ENCODE results near the gene KCNMB1.

The KCNMB1 gene

GRCh38 chr5:170425731-170426130 is 36.6 kb upstream of the KCNMB1 start:
- DNase-seq (ENCODE audit: low read depth) = no peak
- H3K4me3 ChIP-seq (ENCODE audit: low read depth, low read length) = no peak overlapping the region
- TF ChIP-seq CTCF (conservative IDR thresholded peaks at IDR 0.05; ENCODE audit: low read depth, low read length) = no peak

DNA sequence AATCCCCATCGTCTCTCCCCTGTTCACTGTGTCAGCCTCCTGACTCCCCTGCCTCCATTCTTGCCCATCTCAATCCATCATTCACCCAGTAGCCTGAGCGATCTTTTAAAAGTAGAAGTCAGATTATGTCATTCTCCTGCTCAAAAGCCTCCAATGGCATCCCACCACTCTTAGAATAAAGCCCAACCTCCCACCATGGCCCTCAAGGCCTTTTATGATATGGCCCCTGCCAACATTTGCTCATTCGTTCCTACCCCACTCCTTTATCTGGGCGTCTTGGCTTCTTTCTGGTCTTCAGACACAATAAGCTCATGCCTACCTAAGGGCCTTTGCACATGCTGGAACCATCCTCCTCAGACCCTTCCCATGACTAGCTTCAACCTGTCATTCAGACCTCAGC is 35.5 kb upstream of the KCNMB1 start:
- TF ChIP-seq CTCF (conservative IDR thresholded peaks at IDR 0.05; ENCODE audit: low read depth, low read length) = no peak
- no peak overlapping the region for H3K4me3 ChIP-seq (ENCODE audit: low read depth, low read length)
- no peak for DNase-seq (ENCODE audit: low read depth)

DNA sequence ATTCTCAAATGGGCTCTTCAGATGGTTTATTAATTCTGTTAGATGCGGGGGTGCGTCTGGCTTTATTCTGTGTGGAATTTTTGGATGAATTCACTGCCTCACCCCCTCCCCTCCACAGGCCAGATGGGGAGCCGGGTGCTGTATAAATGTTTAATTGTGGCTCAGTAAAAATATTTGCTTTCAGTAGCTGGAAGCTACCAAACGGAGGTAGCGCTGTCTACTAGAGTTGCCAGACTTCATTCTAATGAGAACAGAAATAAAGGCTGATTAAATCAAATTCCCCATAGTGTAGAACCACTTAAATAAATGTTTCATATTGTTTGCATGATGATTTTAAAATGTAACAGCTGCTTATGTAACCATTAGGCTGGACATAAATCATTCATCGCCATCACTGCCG is 34.5 kb upstream of the KCNMB1 start:
- no peak overlapping the region for H3K4me3 ChIP-seq (ENCODE audit: low read depth, low read length)
- no peak for DNase-seq (ENCODE audit: low read depth)
- no peak for TF ChIP-seq CTCF (conservative IDR thresholded peaks at IDR 0.05; ENCODE audit: low read depth, low read length)

- TF ChIP-seq CTCF (conservative IDR thresholded peaks at IDR 0.05; ENCODE audit: low read depth, low read length) = no peak
- DNase-seq (ENCODE audit: low read depth) = no peak
- H3K4me3 ChIP-seq (ENCODE audit: low read depth, low read length) = no peak overlapping the region
Measured at GRCh38 chr5:170421826-170422225, 32.7 kb upstream of the KCNMB1 start.

- peak; percentile 87 for TF ChIP-seq CTCF (conservative IDR thresholded peaks at IDR 0.05; ENCODE audit: low read depth, low read length)
- DNase-seq (ENCODE audit: low read depth) = peak; percentile 87
- no peak overlapping the region for H3K4me3 ChIP-seq (ENCODE audit: low read depth, low read length)
Measured at GRCh38 chr5:170420806-170421412, 31.7 kb upstream of the KCNMB1 start.

DNA sequence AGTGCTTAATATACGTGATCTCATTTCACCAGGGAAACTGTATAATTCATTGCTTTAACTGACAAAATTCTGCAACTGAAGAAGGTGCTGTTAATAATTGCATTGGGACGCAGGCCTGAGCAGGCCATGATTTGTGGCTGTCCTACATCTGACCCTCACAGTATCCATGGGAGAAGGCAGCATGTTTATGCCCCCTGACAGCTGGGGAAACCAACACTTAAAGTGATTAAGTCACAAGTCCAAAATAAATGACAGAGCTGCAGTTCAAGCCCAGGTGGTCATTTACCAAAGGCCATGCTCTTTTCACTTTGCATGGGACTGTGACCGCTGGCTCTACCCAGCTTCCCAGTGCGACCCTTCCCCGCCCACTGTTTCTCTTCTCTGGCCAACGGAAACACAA is 30.5 kb upstream of the KCNMB1 start:
- no peak for DNase-seq (ENCODE audit: low read depth)
- TF ChIP-seq CTCF (conservative IDR thresholded peaks at IDR 0.05; ENCODE audit: low read depth, low read length) = no peak
- H3K4me3 ChIP-seq (ENCODE audit: low read depth, low read length) = no peak overlapping the region

GRCh38 chr5:170418736-170419135 is 29.6 kb upstream of the KCNMB1 start:
- no peak overlapping the region for H3K4me3 ChIP-seq (ENCODE audit: low read depth, low read length)
- DNase-seq (ENCODE audit: low read depth) = no peak
- TF ChIP-seq CTCF (conservative IDR thresholded peaks at IDR 0.05; ENCODE audit: low read depth, low read length) = no peak
